Stimulated activated effector memory CD8-positive, alpha-beta T cell treated with anti-CD3 and anti-CD28 coated beads, Interleukin-12 subunit alpha, Interleukin-12 subunit beta, amount 100 ng/mL, for 72 hours (primary cell): ENCODE measurements around the gene PTPRC.

Experiments used
- ATAC-seq: fragments of 150-1000 bp; cut with Tn5 transposase; 2 replicates; pipeline ENCODE4 v1.10.0; 2021
- DNase-seq, 2 donors: peaks; one replicate each; pipeline ENCODE4 v3.0.0; 2021 to 2022; ENCODE audit warnings: low spot score in 2 of 2
- H3K27ac Mint-ChIP-seq: one replicate; pipeline ENCODE4 v1.8.0; 2022; ENCODE audit warnings: mild to moderate bottlenecking, mixed read lengths
- H3K36me3 Mint-ChIP-seq: one replicate; pipeline ENCODE4 v1.8.0; 2022; ENCODE audit warnings: mild to moderate bottlenecking, mixed read lengths
- H3K4me1 Mint-ChIP-seq: one replicate; pipeline ENCODE4 v1.8.0; 2022; ENCODE audit warnings: mixed read lengths
- H3K4me3 Mint-ChIP-seq: one replicate; pipeline ENCODE4 v1.8.0; 2022; ENCODE audit warnings: mild to moderate bottlenecking, mixed read lengths
- H3K9me3 Mint-ChIP-seq: one replicate; pipeline ENCODE4 v1.8.0; 2022; ENCODE audit warnings: mixed read lengths

PTPRC gene

DNA sequence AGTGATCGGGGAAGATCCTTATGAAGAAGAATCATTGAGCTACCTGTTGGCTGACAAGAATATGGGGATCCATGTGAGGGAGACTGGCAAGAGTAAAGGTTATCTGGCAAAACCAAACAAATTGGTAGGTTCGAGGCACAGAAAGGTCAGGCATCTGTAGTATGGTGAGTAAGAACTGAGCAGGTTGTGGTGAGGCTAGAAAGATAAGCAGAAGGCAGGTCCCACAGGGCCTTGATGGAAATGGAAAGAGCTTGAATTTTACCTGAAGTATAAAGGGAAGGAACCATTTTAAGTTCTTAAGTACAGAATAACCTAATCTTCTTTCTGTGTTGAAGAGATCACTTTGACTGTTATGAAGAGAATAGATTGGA is 11.1 kb downstream of the PTPRC start:
- ATAC-seq (peak; percentile 93), DNase-seq (no peak)
- Mint-ChIP-seq H3K9me3 (no peaks in the 10 kb centered on the region), H3K4me1 (peaks cover 43% of the 10 kb centered on the region), H3K4me3 (peak overlapping the region; percentile 67), H3K36me3 (peaks cover 100% of the 10 kb centered on the region), H3K27ac (peak overlapping the region; percentile 88)

- Mint-ChIP-seq H3K9me3 (no peaks in the 10 kb centered on the region), H3K4me3 (peak overlapping the region; percentile 67), H3K4me1 (peaks cover 46% of the 10 kb centered on the region), H3K27ac (peak overlapping the region; percentile 88), H3K36me3 (peaks cover 100% of the 10 kb centered on the region)
- no peak for ATAC-seq
- DNase-seq, result no peak
These were observed 11.7 kb downstream of the PTPRC start for GRCh38 chr1:198650506-198650905.

GRCh38 chr1:198651650-198652400 is 13.0 kb downstream of the PTPRC start:
- Mint-ChIP-seq H3K27ac (peak overlapping the region; percentile 88), H3K4me1 (peaks cover 55% of the 10 kb centered on the region), H3K4me3 (peak overlapping the region; percentile 67), H3K9me3 (no peaks in the 10 kb centered on the region), H3K36me3 (peaks cover 100% of the 10 kb centered on the region)
- ATAC-seq (no peak), DNase-seq (no peak)

GRCh38 chr1:198653808-198654413 is 15.1 kb downstream of the PTPRC start:
- Mint-ChIP-seq H3K4me3 (peak overlapping the region; percentile 67), H3K27ac (peak overlapping the region; percentile 88), H3K9me3 (no peaks in the 10 kb centered on the region), H3K4me1 (peaks cover 53% of the 10 kb centered on the region), H3K36me3 (peaks cover 94% of the 10 kb centered on the region)
- DNase-seq (no peak), ATAC-seq (no peak)

- peaks cover 43% of the 10 kb centered on the region for H3K4me1 Mint-ChIP-seq
- peak overlapping the region; percentile 88 for H3K27ac Mint-ChIP-seq
- H3K9me3 Mint-ChIP-seq, result no peaks in the 10 kb centered on the region
- H3K4me3 Mint-ChIP-seq, result peak overlapping the region; percentile 67
- ATAC-seq (peak; percentile 51), DNase-seq (no peak)
- H3K36me3 Mint-ChIP-seq, result peaks cover 94% of the 10 kb centered on the region
These were observed 16.8 kb downstream of the PTPRC start for GRCh38 chr1:198655459-198656121.

GRCh38 chr1:198656500-198656932 is 17.7 kb downstream of the PTPRC start:
- peak in 1 of 2 donors; percentile 78 for DNase-seq

DNA sequence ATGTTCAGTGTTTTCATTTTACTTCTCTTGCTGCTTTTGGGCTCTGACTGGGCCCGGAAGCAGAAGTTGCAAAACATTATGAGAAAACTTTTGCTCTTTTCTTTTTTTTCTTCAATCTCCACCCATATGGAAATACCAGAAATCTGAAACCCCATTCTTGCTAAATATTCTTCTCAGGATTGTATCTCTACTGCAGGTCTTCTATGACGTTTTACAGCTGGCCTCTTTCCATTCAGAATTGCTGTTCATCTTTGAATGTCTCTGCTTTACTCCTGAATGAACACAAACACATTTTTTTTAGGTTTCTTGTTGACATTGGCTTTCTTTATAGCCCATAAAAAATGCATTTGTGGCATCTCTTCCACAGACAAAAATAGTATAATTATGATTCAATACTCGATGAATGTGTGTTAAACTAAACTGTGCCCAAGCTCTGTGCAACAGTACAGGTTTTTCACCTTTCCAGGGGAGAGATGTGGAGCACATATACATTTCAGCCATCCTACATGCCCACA is 18.8 kb downstream of the PTPRC start:
- ATAC-seq (peak; percentile 70), DNase-seq (no peak)
- H3K27ac Mint-ChIP-seq, result peak overlapping the region; percentile 88
- no peaks in the 10 kb centered on the region for H3K9me3 Mint-ChIP-seq
- peaks cover 53% of the 10 kb centered on the region for H3K4me1 Mint-ChIP-seq
- H3K4me3 Mint-ChIP-seq, result peak overlapping the region; percentile 67
- peaks cover 91% of the 10 kb centered on the region for H3K36me3 Mint-ChIP-seq

More at GRCh38 chr1:198656500-198656932, 17.7 kb downstream of the PTPRC start:
- ATAC-seq, result peak; percentile 67
- Mint-ChIP-seq H3K4me1 (peaks cover 44% of the 10 kb centered on the region), H3K4me3 (peak overlapping the region; percentile 67), H3K36me3 (peaks cover 92% of the 10 kb centered on the region), H3K27ac (peak overlapping the region; percentile 88), H3K9me3 (no peaks in the 10 kb centered on the region)

GRCh38 chr1:198660341-198661261 is 21.8 kb downstream of the PTPRC start:
- ATAC-seq, result peak; percentile 27
- no peak for DNase-seq
- Mint-ChIP-seq H3K27ac (peak overlapping the region; percentile 88), H3K4me1 (peaks cover 71% of the 10 kb centered on the region), H3K36me3 (peaks cover 91% of the 10 kb centered on the region), H3K4me3 (peak overlapping the region; percentile 67), H3K9me3 (no peaks in the 10 kb centered on the region)

DNA sequence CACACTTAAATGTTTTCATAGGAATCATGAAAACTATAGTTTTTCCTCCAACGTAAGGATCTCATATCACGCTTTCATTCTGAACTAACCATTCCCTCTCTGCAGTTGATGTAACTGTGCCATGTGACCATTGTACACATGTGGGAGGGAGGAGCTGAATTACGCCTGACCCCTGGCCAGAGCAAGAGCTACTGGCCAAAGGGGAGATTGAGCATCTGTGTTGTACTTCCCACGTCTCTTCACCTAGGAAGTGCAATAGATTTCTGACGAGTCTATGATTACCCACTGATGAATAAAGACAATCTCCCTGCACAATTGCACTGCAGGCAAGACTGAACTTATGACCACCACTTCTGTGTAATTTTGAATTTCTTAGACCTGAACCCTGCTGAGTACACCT is 24.0 kb downstream of the PTPRC start:
- peaks cover 75% of the 10 kb centered on the region for H3K4me1 Mint-ChIP-seq
- H3K4me3 Mint-ChIP-seq, result peak overlapping the region; percentile 64
- no peaks in the 10 kb centered on the region for H3K9me3 Mint-ChIP-seq
- peak overlapping the region; percentile 91 for H3K27ac Mint-ChIP-seq
- DNase-seq (no peak), ATAC-seq (peak; percentile 61)
- peaks cover 94% of the 10 kb centered on the region for H3K36me3 Mint-ChIP-seq

- peak; percentile 46 for ATAC-seq
- DNase-seq, result no peak
- Mint-ChIP-seq H3K4me3 (peak overlapping the region; percentile 62), H3K27ac (peak overlapping the region; percentile 91), H3K9me3 (no peaks in the 10 kb centered on the region), H3K36me3 (peaks cover 91% of the 10 kb centered on the region), H3K4me1 (peaks cover 79% of the 10 kb centered on the region)
These were observed 25.4 kb downstream of the PTPRC start for GRCh38 chr1:198664068-198664788.

- Mint-ChIP-seq H3K36me3 (peaks cover 94% of the 10 kb centered on the region), H3K4me1 (peaks cover 81% of the 10 kb centered on the region), H3K27ac (peak overlapping the region; percentile 98), H3K9me3 (no peaks in the 10 kb centered on the region), H3K4me3 (peak overlapping the region; percentile 71)
- DNase-seq (no peak), ATAC-seq (no peak)
These were observed 28.3 kb downstream of the PTPRC start for GRCh38 chr1:198667186-198667585.

- no peak for DNase-seq
- H3K36me3 Mint-ChIP-seq, result peaks cover 94% of the 10 kb centered on the region
- ATAC-seq, result no peak
These were observed 29.0 kb downstream of the PTPRC start for GRCh38 chr1:198667807-198668206.

GRCh38 chr1:198669023-198669698 is 30.3 kb downstream of the PTPRC start:
- peak; percentile 98 for ATAC-seq
- Mint-ChIP-seq H3K9me3 (no peaks in the 10 kb centered on the region), H3K36me3 (peaks cover 94% of the 10 kb centered on the region), H3K27ac (peak overlapping the region; percentile 98), H3K4me3 (peak overlapping the region; percentile 71), H3K4me1 (peaks cover 77% of the 10 kb centered on the region)
- no peak for DNase-seq

More at GRCh38 chr1:198667807-198668206, 29.0 kb downstream of the PTPRC start:
- peak overlapping the region; percentile 71 for H3K4me3 Mint-ChIP-seq
- H3K4me1 Mint-ChIP-seq, result peaks cover 81% of the 10 kb centered on the region
- no peaks in the 10 kb centered on the region for H3K9me3 Mint-ChIP-seq
- peak overlapping the region; percentile 98 for H3K27ac Mint-ChIP-seq
